NCI-H510A treated with DMSO at 0.1 percent for 48 hours (cell line): ENCODE data around the gene LBHD1.
"Not testable (repeated sequence)": the region's sequence is repeated elsewhere in the genome, so short reads cannot be mapped to it uniquely, and the experiment has no call there.

Experiments used
- DNase-seq: peaks from one replicate; lab custom pipeline; 2025; lab: John Stamatoyannopoulos, UW

Gene LBHD1

GRCh38 chr11:62671608-62672389, at the start of gene LBHD1, which contains the start of gene UQCC3:
Gene LBHD1, minus strand, starts transcription at chr11:62672267. Its CDS starts 2,236 bp downstream, at chr11:62670031.
Gene UQCC3, plus strand, starts transcription at chr11:62671673. Its CDS starts 73 bp downstream, at chr11:62671746.
- DNase-seq = peak; percentile 85

DNA sequence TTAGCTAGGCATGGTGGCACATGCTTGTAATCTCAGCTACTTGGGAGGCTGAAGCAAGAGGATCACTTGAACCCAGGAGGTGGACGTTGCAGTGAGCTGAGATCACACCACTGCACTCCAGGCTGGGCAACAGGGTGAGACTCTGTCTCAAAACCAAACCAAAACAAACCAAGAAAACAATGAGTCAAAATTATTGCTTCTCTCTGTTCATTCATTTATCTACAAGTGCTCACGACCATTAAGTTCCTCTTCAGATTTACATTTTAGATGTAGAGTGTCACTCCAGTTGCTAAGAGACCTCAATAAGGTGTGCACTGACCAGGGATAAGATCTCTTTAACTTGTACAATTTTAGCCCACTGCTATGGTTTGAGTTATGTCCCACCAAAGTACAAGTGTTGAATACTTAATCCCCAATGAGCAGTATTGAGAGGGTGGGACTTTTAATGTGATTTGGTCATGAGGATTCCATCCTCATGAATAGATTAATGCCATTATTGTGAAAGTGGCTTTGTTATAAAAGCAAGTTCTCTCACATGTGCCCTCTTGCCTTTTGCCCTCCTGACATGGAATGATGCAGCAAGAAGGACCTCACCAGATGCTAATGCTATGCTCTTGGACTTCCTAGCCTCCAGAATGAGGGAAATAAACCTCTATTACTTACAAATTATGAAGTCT, 47.4 kb upstream of the LBHD1 start:
- no peak for DNase-seq

DNA sequence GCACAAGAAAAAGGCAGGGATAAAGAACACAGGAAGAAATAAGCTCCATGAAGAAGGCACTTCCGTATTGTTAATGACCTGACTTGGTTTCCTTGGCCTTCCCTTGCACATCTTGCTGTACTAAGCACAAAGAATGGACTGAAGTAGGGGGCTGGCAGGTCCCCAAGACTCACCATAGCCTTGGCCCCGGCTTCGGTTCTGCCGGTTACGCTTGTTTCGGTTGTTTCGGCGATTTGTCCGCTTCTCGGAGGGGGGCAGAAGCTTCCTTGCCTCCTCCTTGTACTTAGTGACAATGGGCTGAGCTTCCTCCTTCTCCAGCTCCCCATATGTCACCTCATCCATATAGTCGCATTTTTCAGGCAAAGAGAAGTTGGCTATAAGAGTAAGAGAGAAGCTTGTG, 44.7 kb upstream of the LBHD1 start:
- DNase-seq = no peak

GRCh38 chr11:62716206-62716605, 44.1 kb upstream of the LBHD1 start:
- DNase-seq = no peak

DNA sequence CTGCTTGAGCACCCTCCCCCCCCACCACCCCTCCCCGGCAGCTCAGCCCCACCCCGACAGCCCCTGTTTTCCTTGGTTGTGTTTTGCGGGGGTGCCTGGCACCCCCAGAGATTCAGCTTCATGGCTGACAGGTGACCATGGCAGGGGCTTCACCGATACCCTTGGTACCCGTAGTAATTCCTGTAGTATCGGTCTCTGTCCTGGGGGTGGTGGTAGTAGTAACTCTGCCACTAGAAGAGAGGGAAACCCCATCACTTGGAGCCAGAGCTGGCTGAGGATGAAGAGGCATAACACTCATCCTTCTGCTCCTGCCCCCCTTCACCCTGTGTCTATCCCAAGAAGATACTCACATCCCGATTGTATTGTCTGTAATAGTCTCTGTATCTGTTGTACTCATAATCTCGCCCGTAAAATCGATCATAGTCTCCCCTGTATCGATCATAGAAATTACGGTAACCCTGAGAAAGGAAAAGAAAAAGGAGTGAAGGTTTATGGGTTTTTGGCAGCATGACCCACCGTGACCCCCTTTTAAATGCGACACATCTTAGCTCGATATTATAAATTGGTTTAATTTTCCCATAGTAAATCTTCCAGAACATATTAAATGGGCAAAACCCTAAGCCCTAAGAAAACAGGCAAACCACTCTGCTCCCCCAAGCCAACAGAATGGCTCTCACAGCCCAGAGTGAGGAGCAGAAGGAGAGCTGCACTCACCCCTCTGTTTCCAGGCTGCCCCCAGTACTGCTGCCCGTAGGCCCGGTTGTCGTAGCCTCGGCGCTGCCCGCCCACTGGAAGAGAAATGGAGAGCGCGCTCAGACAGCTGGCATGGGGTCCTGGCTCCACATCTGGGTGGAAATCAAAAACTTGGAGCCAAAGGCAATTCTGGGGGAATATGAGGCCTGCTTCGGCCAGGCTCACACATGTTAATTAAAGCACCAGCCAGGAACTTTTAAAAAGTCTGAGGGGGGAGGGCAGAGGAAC, 43.4 kb upstream of the LBHD1 start:
- no peak for DNase-seq

DNA sequence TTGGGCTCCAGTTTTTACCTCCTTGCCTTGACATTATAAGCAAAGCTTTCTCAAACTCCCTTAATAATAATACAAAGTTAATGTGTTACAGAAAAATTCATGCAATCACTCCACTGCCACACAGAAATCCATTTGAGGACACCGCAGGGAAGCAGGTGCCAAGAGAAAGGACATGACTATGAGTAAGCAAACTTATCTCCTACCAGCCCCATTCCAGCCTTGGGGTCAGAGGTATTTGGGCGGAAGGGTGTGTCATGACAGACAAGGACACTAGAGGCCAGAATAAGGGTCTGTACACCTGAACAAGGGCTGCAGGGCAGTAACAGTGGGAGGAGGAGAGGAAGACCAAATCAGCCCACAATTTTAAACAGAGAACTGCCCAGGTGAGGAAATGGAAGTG, 41.3 kb upstream of the LBHD1 start:
- no peak for DNase-seq

- DNase-seq = no peak
These were observed 40.8 kb upstream of the LBHD1 start for GRCh38 chr11:62712861-62713260.

- no peak for DNase-seq
These were observed 40.3 kb upstream of the LBHD1 start for GRCh38 chr11:62712276-62712812.

- DNase-seq = no peak
These were observed 37.9 kb upstream of the LBHD1 start for GRCh38 chr11:62710001-62710345.

DNA sequence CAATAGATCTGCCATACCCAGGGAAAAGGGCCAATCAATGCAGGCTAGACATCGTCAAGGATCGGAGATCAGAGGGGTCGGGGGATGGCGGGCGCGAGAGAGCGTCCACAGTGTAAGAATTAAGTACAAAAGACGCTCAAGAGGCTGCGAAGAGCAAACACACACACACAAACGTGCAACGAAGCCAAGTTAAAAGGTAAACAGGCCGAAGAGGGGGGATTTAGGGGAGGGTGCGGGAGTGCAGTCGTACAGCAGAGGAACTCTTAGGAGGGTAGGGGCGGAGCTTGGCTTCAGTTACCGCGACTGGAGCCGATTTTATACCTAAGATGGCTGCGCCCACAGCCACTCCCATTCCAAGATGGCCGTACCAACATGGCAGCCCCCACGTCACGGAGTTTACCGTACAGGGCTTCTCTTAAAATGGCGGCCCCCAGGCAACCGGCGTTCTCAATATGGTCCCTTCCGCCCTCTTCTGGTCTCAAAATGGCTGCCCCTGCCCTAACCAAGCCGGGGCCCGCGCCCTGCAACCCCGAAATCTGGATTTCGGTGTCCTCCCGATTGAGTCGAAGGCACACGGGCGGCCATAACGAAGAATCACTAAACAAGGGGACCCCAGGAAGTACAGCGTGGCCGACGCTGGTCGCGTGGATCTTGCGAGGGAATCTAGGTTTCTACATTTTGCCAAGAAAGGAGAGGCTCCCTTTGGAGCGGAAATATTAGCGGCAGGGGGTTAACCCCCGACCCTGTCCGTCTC, 37.4 kb upstream of the LBHD1 start:
- peak; percentile 97 for DNase-seq

DNA sequence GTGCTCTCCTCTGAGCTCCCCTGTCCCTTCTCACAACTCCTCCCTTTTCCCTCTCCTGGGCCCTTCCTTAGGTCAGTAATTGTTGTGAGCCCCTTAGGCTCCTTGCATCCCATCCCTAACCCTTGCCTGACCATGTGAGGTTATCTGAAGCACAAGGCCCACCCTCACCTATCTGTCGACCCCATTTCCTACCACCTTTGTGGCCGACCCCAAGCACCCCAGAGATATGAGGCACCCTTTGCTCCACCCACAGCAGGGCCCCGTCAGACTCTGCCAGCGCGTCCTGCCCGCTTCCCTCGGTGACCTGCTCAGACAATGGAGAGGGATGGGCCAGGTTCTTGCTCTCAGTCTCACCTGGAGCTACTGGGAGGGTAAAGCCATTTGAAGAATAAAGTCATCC, 36.7 kb upstream of the LBHD1 start:
- DNase-seq = peak; percentile 82

DNA sequence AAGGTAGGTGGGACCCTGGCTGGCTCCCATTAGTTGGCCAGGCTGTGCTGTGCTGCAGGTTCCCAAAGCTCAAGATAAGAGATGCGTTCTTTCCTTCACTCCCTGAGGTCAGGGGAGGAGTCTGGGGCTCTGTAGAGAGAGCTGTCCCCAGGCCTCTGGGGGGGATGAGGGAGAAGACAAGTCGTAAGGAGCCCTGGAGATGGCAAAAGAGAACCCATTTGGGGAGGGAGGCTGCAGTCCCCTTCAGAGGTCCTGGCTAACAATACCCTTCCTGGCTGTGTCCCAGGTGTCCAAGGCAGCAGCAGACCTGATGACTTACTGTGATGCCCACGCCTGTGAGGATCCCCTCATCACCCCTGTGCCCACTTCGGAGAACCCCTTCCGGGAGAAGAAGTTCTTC, 36.3 kb upstream of the LBHD1 start:
- DNase-seq = no peak

DNA sequence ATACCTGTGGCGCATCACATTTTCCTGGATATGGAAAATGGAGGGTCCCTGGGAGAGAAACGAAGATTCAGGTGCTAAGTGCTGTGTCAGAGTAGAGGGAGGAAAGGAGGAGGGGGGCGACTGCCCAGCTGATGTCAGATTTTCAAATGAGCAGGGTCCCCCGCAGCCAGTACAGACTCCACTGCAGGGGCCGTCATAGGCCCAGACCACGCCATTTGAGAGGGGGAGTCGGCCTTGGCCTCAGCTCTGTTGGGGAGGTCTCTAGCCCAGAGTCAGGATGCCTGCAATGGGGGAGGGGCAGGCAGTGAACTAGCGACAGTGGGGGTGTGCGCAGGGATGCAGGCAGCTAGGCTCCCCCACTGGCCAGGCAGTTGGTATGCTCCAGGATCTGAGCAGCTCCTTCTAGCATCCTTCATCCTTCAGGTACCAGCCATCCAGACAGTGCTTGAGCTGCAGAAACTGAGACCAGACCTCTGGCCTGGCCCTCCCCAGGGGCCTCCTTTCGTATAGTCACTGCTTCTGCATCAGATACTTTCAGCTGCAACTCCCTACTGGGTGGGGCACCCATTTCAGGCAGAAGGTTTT, 35.3 kb upstream of the LBHD1 start, which contains the start of the genes BSCL2 and GNG3:
BSCL2 (minus strand) TSS at position 148 of the 585 bp plus-strand sequence. CDS start 229 bp downstream, outside the sequence.
GNG3 (plus strand) TSS at position 400 of the 585 bp plus-strand sequence. CDS start 620 bp downstream, outside the sequence.
- no peak for DNase-seq

GRCh38 chr11:62706850-62707247, 34.8 kb upstream of the LBHD1 start:
- no peak for DNase-seq

DNA sequence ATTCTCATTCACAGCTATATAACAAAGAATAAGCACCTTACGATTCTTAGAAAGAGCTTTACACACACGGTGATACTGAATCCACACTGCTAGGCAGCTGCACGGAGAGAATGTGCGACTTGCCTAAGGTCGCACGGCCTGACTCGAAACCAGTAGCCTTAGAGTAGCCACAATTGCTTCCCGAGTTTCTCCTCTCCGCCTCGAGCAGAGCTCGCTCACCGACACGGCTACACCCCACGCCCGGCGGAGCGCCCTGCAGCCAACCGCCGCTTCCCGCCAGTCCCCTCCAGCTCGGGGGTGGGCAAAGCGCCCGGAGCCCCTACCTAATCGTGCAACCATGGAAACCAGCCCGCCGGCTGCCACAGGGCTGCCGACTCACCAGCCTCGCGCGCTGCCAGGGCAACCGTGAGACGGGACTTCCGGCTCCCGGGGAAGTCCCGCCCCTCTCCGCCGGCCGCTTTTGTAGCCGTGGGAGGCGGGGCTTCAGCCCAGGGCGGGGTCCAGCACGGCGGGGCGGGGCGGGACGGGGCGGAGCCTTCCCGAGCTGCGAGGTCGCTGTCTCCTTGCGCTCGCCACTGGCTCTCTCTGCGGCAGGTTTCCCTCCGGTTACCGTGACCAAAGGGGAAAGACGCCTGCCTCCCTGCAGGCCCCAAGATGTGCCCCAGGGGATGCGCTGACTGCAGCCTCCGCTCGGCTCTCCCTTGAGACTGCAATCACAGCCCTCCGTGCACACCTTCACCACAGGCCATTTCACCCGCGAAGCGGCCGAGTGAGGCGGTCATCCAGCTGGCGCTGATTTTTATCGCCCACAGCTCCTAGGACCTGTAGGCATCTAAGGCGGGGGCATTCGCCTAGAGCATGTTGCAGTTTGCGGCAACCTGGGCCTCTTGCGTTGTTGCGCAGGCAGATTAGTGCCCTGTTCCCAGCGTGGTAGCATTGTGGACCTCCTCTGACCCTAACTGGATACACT, 34.1 kb upstream of the LBHD1 start:
- DNase-seq = peak; percentile 86

GRCh38 chr11:62705413-62705812, 33.3 kb upstream of the LBHD1 start:
- peak; percentile 22 for DNase-seq

GRCh38 chr11:62703921-62704320, 31.9 kb upstream of the LBHD1 start:
- DNase-seq = not testable (repeated sequence)

DNA sequence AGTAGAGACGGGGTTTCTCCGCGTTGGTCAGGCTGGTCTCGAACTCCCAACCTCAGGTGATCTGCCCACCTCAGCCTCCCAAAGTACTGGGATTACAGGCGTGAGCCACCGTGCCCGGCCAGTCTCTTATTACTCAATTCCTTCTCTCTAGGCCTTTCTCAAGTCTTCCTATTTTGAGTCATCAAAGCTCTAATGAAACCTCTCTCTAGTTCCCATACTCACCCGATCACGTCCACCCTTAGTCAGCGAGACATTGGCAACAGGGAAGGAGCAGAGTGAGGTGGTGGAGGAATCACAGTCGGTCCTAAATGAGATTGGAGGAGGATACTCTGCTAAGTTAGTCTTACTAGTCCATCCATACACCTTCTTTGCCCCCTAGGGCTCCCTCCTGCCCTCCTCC, 30.2 kb upstream of the LBHD1 start:
- DNase-seq = no peak

DNA sequence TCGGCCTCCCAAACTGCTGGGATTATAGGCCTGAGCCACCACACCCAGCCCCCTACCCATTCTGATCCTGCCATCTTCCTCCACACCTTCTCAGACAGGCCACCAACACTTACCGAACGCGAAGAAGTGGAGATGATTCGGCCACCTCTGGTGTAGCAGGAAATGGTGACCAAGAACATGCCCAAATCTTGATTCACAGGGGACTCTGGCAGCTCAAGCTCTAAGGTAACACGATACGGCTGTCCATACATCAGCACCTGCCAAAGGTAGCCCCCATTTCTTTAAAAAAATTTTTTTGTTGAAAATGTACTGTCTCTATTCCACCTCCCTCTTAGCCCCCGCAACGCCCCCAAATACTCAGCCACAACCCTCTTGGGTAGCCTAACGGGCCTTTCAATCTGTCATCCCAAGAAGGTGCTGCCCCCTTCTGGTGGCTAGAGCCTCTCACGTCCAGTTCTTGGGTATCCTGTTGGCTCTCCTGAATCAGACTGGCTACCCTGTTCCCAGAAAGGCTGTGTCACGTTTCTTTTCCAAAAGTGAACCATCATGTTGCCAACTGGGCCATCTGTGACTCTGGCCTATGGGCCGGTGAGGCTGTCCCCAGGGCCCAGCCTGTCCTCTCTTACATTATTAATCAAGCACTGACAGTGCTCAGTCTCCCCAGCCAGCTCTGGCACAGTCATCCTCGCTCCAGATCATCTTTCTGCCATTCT, 22.5 kb upstream of the LBHD1 start:
- peak; percentile 79 for DNase-seq
